Hepatocyte (in vitro differentiated cells): ENCODE results near the gene CARM1.

Experiments used
- EZH2phosphoT487 ChIP-seq: fragments of 200-600 bp; sonication (generic); IDR thresholded peaks from one replicate; pipeline ENCODE4 v1.6.1; 2018; ENCODE audit warnings: antibody characterized with exemption, mild to moderate bottlenecking, low read depth, moderate library complexity; ENCODE audit not compliant: unreplicated experiment, severe bottlenecking
- TF ChIP-seq, protein P1 (sequence below): fragments of 200-600 bp; sonication (generic); IDR thresholded peaks from 2 replicates; pipeline ENCODE4 v1.5.1; 2016; ENCODE audit warnings: antibody characterized with exemption, mild to moderate bottlenecking; ENCODE audit not compliant: poor library complexity

- TF ChIP-seq, protein P1, sequence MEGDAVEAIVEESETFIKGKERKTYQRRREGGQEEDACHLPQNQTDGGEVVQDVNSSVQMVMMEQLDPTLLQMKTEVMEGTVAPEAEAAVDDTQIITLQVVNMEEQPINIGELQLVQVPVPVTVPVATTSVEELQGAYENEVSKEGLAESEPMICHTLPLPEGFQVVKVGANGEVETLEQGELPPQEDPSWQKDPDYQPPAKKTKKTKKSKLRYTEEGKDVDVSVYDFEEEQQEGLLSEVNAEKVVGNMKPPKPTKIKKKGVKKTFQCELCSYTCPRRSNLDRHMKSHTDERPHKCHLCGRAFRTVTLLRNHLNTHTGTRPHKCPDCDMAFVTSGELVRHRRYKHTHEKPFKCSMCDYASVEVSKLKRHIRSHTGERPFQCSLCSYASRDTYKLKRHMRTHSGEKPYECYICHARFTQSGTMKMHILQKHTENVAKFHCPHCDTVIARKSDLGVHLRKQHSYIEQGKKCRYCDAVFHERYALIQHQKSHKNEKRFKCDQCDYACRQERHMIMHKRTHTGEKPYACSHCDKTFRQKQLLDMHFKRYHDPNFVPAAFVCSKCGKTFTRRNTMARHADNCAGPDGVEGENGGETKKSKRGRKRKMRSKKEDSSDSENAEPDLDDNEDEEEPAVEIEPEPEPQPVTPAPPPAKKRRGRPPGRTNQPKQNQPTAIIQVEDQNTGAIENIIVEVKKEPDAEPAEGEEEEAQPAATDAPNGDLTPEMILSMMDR: no peak
- no peak for TF ChIP-seq EZH2phosphoT487
These were observed 37.1 kb downstream of the CARM1 start for GRCh38 chr19:10908380-10908960.
